ENCODE data around the gene FOXD4L1.
"Not testable (repeated sequence)": the region's sequence is repeated elsewhere in the genome, so short reads cannot be mapped to it uniquely, and the experiment has no call there.

Gene FOXD4L1

GRCh38 chr2:113521492-113521891, 23.0 kb downstream of the FOXD4L1 start:
- DNase-seq (ENCODE audit: low read depth in 2 of 3, low spot score in 1 of 3): not testable (repeated sequence)

DNA sequence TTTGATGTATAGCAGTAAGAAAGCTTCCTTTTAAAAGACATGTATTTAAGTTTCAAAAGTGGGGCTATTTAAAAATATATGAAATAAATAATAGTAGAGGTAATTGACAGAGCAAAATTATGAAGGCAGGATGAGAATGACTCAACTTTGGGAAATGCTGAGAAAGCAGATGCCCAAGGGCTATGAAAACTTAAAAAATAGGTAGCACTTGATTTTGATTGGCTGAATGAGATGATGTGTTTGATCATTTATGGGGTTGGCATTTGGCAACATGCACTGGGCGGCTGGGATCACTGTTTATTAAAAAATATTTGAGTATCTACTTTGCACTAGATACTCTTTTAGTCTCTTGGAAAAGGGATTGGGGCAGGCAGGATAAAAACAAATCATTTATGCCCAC, 26.5 kb downstream of the FOXD4L1 start:
- not testable (repeated sequence) for DNase-seq (ENCODE audit: low read depth in 2 of 3, low spot score in 1 of 3)

GRCh38 chr2:113527350-113528045, 29.0 kb downstream of the FOXD4L1 start:
- DNase-seq (ENCODE audit: low read depth in 2 of 3, low spot score in 1 of 3): not testable (repeated sequence)

DNA sequence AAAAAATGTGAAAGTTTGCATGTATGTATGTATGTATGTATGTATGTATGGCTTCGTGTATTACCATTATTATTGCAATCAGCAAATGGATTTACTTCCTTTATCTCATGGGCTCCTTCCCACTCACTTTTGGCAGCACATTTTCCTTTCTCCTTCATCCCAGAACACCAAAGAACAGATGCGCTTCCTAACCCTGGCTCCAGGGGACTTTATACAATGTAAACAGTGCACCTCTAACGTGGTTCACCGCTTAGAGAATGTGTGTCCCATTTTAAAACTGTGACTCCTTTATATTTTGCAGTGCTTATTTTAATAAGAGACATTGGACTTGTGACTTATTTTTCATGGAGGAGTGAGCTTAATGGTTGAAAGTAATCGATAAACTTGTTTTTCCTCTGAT, 29.7 kb downstream of the FOXD4L1 start:
- not testable (repeated sequence) for DNase-seq (ENCODE audit: low read depth in 2 of 3, low spot score in 1 of 3)

DNA sequence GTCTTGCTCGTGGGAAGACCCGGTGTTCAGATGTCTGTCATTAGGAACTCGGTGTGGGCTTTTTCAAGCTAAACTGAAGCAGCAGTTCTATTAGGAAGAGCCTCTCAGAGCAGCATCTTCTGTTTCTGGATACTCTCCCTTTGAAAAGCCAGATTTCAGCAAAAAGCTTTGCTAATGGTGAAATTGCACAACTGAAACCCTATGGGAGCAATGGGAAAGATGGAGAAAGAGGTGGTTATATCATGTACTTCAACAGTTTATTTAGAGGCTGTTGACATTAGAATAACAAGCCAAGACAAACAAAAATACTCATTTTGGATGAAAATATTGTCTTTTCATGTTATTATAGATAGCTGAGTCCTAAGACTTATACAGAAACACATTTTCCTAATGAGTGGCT, 30.4 kb downstream of the FOXD4L1 start:
- DNase-seq (ENCODE audit: low read depth in 2 of 3, low spot score in 1 of 3): not testable (repeated sequence)

DNA sequence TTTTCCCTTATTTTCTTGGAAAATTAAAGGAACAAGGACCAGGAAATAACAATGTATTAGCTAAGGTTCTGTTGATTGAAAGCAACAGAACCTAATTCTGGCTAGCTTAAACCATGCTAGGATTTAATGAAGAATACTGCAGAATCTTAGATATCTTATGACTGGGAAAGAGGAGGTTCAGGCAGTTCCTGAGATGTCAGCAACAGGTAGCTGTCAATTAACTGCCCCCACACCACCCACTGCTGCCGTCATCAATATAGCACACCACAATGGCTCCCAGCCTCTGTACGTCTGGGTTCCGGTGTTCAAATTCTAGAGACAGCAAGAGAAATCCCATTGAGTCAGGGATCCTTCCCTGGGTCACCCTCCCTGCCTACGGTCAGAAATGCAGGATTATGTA, 34.5 kb downstream of the FOXD4L1 start:
- not testable (repeated sequence) for DNase-seq (ENCODE audit: low read depth in 2 of 3, low spot score in 1 of 3)

DNA sequence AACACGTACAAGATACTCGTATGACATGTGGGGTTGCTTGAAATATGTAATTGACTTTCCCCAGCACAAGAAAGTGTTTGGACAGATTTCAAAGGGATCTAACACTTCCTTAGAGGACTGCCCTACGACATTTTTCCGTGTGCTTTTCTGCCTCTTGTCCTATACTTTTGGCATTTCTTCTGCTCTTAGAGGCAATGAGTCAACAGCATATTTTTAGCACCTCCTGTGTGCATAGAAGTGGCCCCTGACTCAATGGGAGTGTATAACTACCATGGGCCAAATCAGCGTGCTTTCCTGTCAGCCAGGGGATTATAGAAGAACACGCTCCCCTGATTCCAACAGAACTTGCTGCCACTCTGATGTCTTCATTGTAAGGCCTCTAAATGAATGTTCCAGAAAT, 38.1 kb downstream of the FOXD4L1 start:
- DNase-seq (ENCODE audit: low read depth in 2 of 3, low spot score in 1 of 3): not testable (repeated sequence)

- not testable (repeated sequence) for DNase-seq (ENCODE audit: low read depth in 2 of 3, low spot score in 1 of 3)
These were observed 42.4 kb downstream of the FOXD4L1 start for GRCh38 chr2:113540834-113541203.

- DNase-seq (ENCODE audit: low read depth in 2 of 3, low spot score in 1 of 3): peak in 2 of 3 donors; percentile 5 to 12
These were observed 42.9 kb downstream of the FOXD4L1 start for GRCh38 chr2:113541204-113541975.

GRCh38 chr2:113541976-113542485, 43.6 kb downstream of the FOXD4L1 start:
- DNase-seq (ENCODE audit: low read depth in 2 of 3, low spot score in 1 of 3): not testable (repeated sequence)

- DNase-seq (ENCODE audit: low read depth in 2 of 3, low spot score in 1 of 3): not testable (repeated sequence)
These were observed 44.1 kb downstream of the FOXD4L1 start for GRCh38 chr2:113542529-113542928.

Data from stimulated activated CD4-positive, alpha-beta T cell treated with anti-CD3 and anti-CD28 coated beads, Interleukin-12 subunit alpha, Interleukin-12 subunit beta, amount 100 ng/mL, for 48 hours (primary cell).